HG02798 (cell line): Measurements from ENCODE around the gene MAMLD1.

Experiments used
- ATAC-seq: cut with Tn5 transposase; IDR thresholded peaks from one replicate; pipeline ENCODE4 v1.9.1; 2021; ENCODE audit warnings: mild to moderate bottlenecking; ENCODE audit not compliant: unreplicated experiment, poor library complexity

MAMLD1 gene

DNA sequence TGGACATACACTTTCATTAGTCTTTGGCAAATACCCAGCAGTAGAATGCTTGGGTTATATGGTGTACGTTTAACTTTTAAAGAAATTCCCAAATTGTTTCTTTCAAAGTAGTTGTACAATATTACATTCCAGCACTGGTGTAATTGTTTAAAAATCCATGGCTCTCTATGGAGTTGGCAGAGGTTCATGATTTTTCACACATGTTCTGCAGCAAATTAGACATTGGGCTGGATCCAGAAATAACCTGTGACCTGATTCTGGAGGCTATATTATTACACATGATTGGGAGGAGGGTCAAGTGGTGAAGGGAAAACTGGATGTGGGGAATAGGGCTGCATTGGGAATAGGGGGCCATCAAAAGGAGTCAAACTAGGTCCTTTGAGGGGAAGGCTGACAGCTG, 41.9 kb downstream of the MAMLD1 start:
- no peak for ATAC-seq

DNA sequence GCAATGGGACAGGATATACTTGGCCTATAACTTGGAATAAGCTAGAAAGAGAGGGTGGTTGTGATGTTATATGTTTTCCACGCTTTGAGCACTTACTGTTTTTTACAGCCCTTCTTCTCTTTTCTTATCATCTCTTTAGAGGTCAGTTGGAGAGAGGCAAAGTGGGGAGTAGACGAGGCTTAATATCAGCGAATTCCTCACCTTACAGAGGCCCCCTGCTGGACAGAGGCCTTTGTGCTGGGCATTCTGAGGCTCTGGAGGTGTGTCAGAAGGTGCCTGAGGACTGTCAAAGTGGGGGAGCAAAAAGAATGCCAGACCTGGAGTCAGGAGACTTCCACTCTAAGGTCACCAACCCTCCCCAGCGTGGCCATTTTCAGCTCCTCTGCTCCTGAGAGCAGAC, 42.5 kb downstream of the MAMLD1 start:
- ATAC-seq = no peak

GRCh38 chrX:150406596-150406995, 43.5 kb downstream of the MAMLD1 start:
- ATAC-seq = no peak

GRCh38 chrX:150408007-150408406, 44.9 kb downstream of the MAMLD1 start:
- ATAC-seq = no peak

- ATAC-seq = no peak
These were observed 45.4 kb downstream of the MAMLD1 start for GRCh38 chrX:150408561-150408960.

DNA sequence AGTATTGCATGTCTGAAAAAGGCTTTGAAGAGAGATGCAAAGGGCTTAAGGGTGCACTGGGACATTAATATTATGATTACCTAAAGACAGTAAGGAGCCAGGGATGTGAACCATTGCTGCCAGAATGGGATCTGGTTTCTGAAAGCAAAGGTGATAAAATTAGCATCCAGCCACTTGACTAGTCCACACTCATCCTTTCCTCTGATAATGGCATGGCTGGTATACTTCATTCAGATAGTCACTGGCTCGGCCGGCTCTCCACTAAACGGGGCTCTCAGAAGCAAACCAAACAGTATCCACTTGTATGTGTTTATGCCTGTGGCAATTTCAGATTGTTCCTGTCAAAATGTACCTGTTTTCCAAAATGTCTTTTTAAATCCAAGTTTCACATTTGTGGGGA, 46.4 kb downstream of the MAMLD1 start:
- ATAC-seq = no peak

- ATAC-seq = no peak
These were observed 46.8 kb downstream of the MAMLD1 start for GRCh38 chrX:150409964-150410363.

DNA sequence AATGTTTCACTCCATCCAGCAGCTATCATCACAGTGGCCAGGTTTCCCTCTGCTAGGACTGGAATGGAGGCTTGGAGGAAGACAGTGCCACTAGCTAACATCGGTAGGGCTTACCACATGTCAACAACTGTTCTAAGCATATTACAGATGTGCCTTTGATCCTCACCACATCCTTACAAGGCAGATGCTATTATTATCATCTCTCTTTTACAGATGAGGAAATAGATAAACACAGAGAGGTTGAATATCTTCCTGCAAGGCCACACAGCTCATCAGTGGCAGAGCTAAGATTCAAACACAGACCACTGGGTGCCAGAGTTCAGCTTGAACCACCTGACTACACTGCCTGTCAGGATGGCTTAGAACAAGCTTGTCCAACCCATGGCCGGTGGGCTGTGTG, 47.4 kb downstream of the MAMLD1 start:
- no peak for ATAC-seq

DNA sequence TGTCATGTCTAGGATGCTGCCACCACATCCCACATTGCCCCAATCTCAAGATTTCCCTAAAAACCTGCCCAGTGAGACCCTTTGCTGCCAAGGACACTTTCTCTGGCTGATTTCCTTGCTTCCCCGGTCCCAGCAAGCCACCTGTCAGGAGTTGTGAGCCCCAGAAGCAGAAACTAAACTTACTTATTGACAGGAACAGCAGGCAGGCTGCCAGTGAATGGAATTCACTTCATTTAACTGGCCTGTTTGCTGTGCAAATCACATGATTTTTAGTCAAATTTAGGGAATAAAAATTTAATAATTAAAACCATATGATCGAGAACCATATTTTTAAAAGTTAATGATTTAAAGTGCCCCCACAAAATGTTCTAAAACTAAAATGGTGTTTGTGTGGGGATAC, 48.5 kb downstream of the MAMLD1 start:
- no peak for ATAC-seq

DNA sequence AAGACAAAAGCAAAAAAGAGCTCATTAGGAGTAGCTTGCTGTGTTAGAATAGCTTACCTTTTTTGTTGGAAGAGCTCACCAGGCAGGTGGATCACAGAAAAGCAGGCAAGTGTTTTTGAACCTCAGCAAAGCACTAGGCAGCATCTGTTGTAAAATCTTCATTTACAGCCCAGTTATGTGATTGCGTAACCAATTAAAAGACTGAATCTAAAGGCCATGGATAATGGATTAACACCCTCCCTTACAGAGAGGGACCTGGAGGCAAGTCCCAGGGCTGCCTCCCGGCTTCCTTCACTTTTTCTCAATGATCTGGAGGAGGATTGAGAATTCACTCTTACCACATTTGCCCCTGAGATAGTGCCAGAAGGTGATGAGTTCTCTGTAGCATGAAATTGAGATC, 51.1 kb downstream of the MAMLD1 start:
- ATAC-seq = no peak

DNA sequence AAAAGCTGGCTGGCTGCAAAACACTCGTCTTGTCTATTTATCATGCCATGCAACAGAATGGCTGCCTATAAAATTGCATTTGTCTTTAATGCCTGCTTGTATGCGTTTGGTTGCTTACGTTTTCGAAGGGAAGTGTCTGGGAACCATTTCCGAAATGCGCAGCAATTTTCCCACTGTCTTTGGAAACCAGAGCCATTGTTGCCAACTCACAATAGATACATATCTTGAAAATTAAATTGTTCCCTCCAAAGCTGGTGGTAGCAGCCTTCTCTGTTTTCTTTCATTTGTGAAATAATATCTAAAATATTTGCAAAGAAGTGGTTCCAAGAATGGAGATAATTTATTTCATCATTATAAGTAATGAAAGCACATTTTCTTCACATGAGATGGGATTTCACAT, 53.4 kb downstream of the MAMLD1 start:
- no peak for ATAC-seq

DNA sequence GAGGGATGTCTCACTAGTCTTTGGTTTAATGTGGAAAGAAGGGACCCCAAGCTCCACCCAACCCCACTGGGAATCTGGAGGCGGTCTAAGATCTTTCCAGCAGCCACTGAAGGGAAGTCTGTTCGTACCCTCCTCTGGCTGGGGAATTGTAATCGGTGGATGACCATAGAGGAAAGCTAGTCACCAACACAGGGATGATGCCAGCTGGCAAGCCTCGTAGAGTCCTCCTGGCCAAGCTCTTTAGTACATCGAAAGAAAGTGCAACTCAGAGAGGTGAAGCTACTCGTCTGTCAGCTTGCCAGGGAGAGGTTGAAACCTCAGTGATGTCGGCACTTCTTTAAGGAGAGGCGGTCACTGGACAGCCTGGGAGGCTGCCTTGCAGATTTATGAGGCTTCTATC, 58.7 kb downstream of the MAMLD1 start:
- no peak for ATAC-seq

GRCh38 chrX:150429594-150429993, 66.5 kb downstream of the MAMLD1 start:
- no peak for ATAC-seq

DNA sequence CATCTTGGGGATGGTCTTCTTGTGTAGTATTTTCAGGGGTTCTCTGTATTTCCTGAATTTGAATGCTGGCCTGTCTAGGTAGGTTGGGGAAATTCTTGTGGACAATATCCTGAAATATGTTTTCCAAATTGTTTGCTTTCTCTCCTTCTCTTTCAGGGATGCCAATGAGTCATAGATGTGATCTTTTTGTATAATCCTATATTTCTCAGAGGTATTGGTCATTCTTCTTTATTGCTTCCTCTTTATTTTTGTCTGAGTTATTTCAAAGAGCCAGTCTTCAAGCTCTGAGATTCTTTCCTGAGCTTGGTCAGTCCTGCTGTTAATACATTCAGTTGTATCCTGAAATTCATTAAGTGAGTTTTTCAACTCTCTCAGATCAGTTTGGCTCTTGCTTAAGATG, 73.1 kb downstream of the MAMLD1 start:
- ATAC-seq = no peak

DNA sequence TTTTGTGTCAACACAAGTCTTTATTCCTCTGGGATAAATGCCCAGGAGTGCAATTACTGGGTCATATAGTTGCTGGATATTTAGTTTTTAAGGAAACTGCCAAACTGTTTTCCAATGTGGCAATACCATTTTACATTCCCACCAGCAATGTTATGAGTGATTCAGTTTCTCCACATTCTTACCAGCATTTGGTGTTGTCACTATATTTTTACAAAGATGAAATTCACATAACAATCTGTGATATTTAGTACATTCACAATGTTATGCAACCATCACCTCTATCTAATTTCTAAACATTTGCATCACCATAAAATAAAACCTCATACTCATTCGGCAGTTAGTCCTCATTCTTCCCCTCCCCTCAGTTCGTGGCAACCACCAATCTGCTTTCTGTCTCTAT, 75.0 kb downstream of the MAMLD1 start:
- no peak for ATAC-seq

DNA sequence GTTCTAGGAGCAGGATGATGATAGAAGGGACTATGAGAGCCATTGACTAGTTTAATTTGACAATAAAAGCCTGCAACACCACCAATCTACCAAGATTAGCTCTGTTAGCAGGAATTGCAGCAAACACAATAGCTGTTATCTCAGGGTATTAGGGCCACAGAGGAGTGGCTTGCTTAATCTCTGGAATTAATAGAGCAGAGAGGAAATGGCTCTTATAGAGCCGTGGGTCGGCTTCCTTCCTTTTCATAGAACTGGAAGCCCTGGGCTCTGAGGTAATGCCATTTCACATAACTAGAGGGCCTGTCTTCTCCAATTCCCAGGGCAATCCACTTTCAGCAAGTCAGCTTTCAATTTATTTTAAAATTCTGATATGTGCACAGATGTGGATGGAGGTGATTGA, 83.0 kb downstream of the MAMLD1 start:
- ATAC-seq = no peak

- no peak for ATAC-seq
These were observed 83.9 kb downstream of the MAMLD1 start for GRCh38 chrX:150446995-150447394.

DNA sequence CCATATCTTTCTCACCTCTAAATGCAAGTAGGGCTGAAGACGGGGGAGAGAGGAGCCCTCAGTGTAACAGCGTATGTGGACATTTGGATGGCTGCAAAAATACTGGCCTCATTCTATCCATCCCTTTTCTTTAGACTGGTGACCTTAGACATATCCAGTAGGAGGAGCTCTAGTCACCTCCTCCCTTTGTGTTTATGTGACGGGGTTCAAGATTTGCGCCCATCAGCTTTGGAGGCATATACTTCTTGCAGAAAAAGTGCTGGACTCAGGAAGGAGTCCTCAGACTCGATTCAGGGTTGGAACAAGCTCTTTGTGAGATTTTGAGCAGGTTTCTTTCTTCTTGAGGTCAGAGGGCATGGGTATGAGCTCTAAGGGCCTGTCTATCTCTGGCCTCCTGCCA, 86.2 kb downstream of the MAMLD1 start:
- ATAC-seq = no peak

GRCh38 chrX:150450519-150451177, 87.5 kb downstream of the MAMLD1 start:
- no peak for ATAC-seq

GRCh38 chrX:150451953-150452352, 88.8 kb downstream of the MAMLD1 start:
- no peak for ATAC-seq

GRCh38 chrX:150454083-150454482, 91.0 kb downstream of the MAMLD1 start:
- no peak for ATAC-seq

DNA sequence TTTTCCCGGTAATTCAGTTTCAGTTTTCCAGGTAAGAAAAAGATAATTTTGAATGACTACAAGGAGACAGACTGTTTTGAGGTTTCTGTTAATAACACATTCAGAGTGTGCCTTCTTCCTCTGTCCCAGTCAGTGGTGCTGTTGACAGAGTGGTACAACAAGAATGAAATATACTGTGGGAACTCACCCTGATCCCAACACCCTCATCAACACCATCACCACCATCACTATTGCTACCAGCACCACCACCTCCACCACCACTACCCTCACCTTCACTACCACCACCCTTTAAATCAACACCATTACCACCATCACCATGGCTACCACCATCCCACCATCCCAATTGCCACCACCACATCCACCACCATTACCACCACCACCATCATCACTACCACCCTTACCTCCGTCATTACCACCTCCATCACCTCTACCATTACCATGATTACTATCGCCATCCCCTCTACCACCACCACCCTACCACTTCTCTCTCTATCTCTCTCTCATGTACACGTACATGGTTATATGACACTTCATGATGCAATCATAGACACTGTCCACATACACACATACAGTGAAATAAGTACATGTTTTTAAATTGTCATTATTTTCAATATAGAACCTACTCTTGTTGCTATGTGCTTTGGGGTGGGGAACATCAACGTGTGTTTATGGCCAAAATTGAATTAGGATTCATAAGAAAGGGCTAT, 91.5 kb downstream of the MAMLD1 start:
- no peak for ATAC-seq
